Kidney (tissue), 14 donors: ENCODE results near the gene PTPA. TPM values are rescaled to one million over a fixed set of nuclear protein-coding genes. Genes with fewer than 3 reads are reported as not detected.

Source experiments
- DNase-seq, 5 donors: peaks; one replicate each; pipeline ENCODE4 v3.0.0-alpha.2; 2013 to 2020
- FAIRE-seq: peaks from 2 replicates; lab custom pipeline; 2012; peaks lifted over from hg19 to GRCh38; lab: Jason Lieb, UNC
- H3K27ac ChIP-seq, 2 donors: one replicate each; pipeline ENCODE4 v1.7.0; 2013; ENCODE audit warnings: low read depth in 2 of 2, low read length in 2 of 2, inconsistent platforms in 1 of 2
- H3K27me3 ChIP-seq: one replicate; pipeline ENCODE4 v1.7.1; 2013; ENCODE audit warnings: low read length, inconsistent platforms; ENCODE audit not compliant: control insufficient read depth, insufficient read depth
- H3K36me3 ChIP-seq, 3 donors: one replicate each; pipeline versions ENCODE4 v1.7.0 to v1.7.1; 2013; ENCODE audit warnings: low read length in 3 of 3, control low read depth in 1 of 3, inconsistent platforms in 1 of 3; ENCODE audit not compliant: insufficient read depth in 3 of 3, control insufficient read depth in 2 of 3
- H3K4me1 ChIP-seq, 3 donors: one replicate each; pipeline versions ENCODE4 v1.7.0 to v1.7.1; 2013; ENCODE audit warnings: low read length in 3 of 3, inconsistent platforms in 1 of 3, low read depth in 1 of 3; ENCODE audit not compliant: control insufficient read depth in 2 of 3, insufficient read depth in 2 of 3
- H3K4me3 ChIP-seq, 3 donors: one replicate each; pipeline versions ENCODE4 v1.7.0 to v1.8.1; 2013; ENCODE audit warnings: low read length in 3 of 3, control low read depth in 1 of 3, inconsistent platforms in 1 of 3
- H3K9ac ChIP-seq, 3 donors: one replicate each; pipeline versions ENCODE4 v1.7.0 to v1.7.1; 2013; ENCODE audit warnings: low read length in 3 of 3, control low read depth in 1 of 3, inconsistent platforms in 1 of 3
- H3K9me3 ChIP-seq, 3 donors: one replicate each; pipeline versions ENCODE4 v1.7.0 to v1.7.1; 2013; ENCODE audit warnings: low read length in 3 of 3, control low read depth in 1 of 3, inconsistent platforms in 1 of 3; ENCODE audit not compliant: control insufficient read depth in 2 of 3, insufficient read depth in 1 of 3
- CTCF ChIP-seq: IDR thresholded peaks from 3 replicates; pipeline ENCODE4 v1.5.1; 2012; ENCODE audit warnings: mild to moderate bottlenecking, moderate library complexity, borderline replicate concordance; ENCODE audit not compliant: insufficient read depth; ENCODE audit errors: extremely low read depth
- intact Hi-C: fragments of 100-400 bp; cut with DNase I; formaldehyde crosslinking; loops from one replicate; pipeline ENCODE4 v1.11.1; 2022
- polyA plus RNA-seq: library from polyadenylated mRNA; stranded (reverse); fragments of 350-450 nt; fragmentation: Illumina TruSeq; extraction: RNeasy Lipid Tissue Mini Kit (QIAGEN cat#74804); gene quantifications from one replicate; pipeline ENCODE4 v1.2.3, GENCODE V29; 2014; ENCODE audit warnings: low read depth, low replicate concordance; ENCODE audit not compliant: insufficient read depth
- total RNA-seq: library from RNA; stranded (reverse); fragmentation: NEBNext Ultra II Directional; extraction: Animal tissue kit (Norgen Biotek cat#: 25700); gene quantifications from one replicate; pipeline ENCODE4 v1.2.1, GENCODE V29; 2021
- donor health status: control.
- donor health status: control.
- donor health status: control.
- donor health status: control.
- donor health status: control.
- donor health status: DM: yes; HTN: yes; CAD: no.
- donor health status: Normal renal cell carcinoma (clear cell type).

Gene PTPA
- total and polyA plus RNA-seq, 2 donors from 2014 or later, result 161 to 164 TPM

DNA sequence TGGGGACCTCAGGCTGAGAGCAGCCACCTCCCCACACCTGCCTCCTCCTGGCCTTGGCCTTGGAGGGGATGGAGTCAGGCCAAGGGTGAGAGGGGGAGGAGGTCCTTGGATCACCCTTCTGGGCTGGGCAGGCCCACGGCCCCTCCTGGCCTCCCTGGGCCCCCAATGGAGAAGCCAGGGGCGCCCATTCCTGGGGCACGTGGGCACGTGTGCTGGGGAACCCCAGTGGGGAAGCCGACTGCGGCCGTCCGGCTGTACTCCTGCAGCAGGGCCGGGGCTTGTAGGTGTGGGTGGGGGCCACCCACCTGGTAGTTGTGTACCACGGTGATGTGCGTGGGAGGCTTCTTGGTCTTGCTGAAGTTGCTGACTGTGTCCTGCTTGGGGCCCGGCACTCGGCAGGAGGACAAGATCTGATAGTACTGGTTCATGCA lies 9.1 kb upstream of the PTPA start:
- intact Hi-C loops, result no loop called here
- H3K27me3 ChIP-seq, result no peaks in the 10 kb centered on the region
- H3K4me3 ChIP-seq, result no peak overlapping the region
- DNase-seq (no peak), FAIRE-seq (no peak)
- H3K36me3 ChIP-seq, result peaks cover 0 to 3% (median 2%) of the 10 kb centered on the region in 3 donors
- no peak overlapping the region for H3K27ac ChIP-seq
- no peak overlapping the region for H3K9ac ChIP-seq
- H3K4me1 ChIP-seq, result no peaks in the 10 kb centered on the region
- no peak for TF ChIP-seq CTCF
- no peaks in the 10 kb centered on the region for H3K9me3 ChIP-seq

- DNase-seq (peak in 3 of 5 donors; percentile 41 to 64 (median 55)), FAIRE-seq (no peak)
- Histone ChIP-seq H3K27ac (no peak overlapping the region), H3K9ac (no peak overlapping the region), H3K36me3 (peaks cover 0 to 9% (median 2%) of the 10 kb centered on the region in 3 donors), H3K27me3 (no peaks in the 10 kb centered on the region), H3K9me3 (no peaks in the 10 kb centered on the region), H3K4me3 (no peak overlapping the region), H3K4me1 (no peaks in the 10 kb centered on the region)
- intact Hi-C loops, result no loop called here
- peak; percentile 30 for TF ChIP-seq CTCF
These were observed 8.2 kb upstream of the PTPA start for GRCh38 chr9:129102791-129103594.

GRCh38 chr9:129103595-129103965 lies 7.6 kb upstream of the PTPA start:
- Histone ChIP-seq H3K9ac (no peak overlapping the region), H3K27ac (no peak overlapping the region), H3K4me1 (peaks cover 0 to under 1% (median 0%) of the 10 kb centered on the region in 3 donors), H3K9me3 (no peaks in the 10 kb centered on the region), H3K36me3 (peaks cover 0 to 5% (median 0%) of the 10 kb centered on the region in 3 donors), H3K4me3 (no peak overlapping the region), H3K27me3 (no peaks in the 10 kb centered on the region)
- no peak for DNase-seq
- intact Hi-C loops, result no loop called here
- FAIRE-seq, result no peak
- TF ChIP-seq CTCF, result no peak
